BLaER1 treated with 17β-estradiol and CSF1 and Interleukin-3, amounts not matched to agents 10 nM and 100 nM (cell line): Measurements from ENCODE around the gene CUL1.

Experiments
- H3K27ac ChIP-seq, 11 experiments: shearing (Covaris generic); formaldehyde crosslinking; 2 replicates each; pipeline ENCODE4 v1.8.1; 2022
- H3K27me3 ChIP-seq, 11 experiments: shearing (Covaris generic); formaldehyde crosslinking; 2 replicates each; pipeline ENCODE4 v1.8.1; 2022
- H3K36me3 ChIP-seq, 11 experiments: shearing (Covaris generic); formaldehyde crosslinking; 2 replicates each; pipeline ENCODE4 v1.8.1; 2022
- H3K4me1 ChIP-seq, 10 experiments: shearing (Covaris generic); formaldehyde crosslinking; 2 replicates each; pipeline ENCODE4 v1.8.1; 2022
- H3K4me2 ChIP-seq, 11 experiments: shearing (Covaris generic); formaldehyde crosslinking; 2 replicates each; pipeline ENCODE4 v1.8.1; 2022
- H3K4me3 ChIP-seq, 10 experiments: shearing (Covaris generic); formaldehyde crosslinking; 2 replicates each; pipeline ENCODE4 v1.8.1; 2022
- H3K9ac ChIP-seq, 11 experiments: shearing (Covaris generic); formaldehyde crosslinking; 2 replicates each; pipeline ENCODE4 v1.8.1; 2022
- H3K9me3 ChIP-seq, 11 experiments: shearing (Covaris generic); formaldehyde crosslinking; replicated peaks in 1 of 11; 2 replicates each; pipeline ENCODE4 v1.8.1; 2022
- H4K20me1 ChIP-seq, 11 experiments: shearing (Covaris generic); formaldehyde crosslinking; 2 replicates each; pipeline ENCODE4 v1.8.1; 2022
- Cebpa-rat ChIP-seq, 11 experiments: shearing (Covaris generic); IDR thresholded peaks; 2 replicates each; pipeline ENCODE4 v1.8.1; 2022

The CUL1 gene

GRCh38 chr7:148746135-148746534, 47.4 kb downstream of the CUL1 start:
- H3K4me2 ChIP-seq: no peak overlapping the region
- H3K27ac ChIP-seq: no peak overlapping the region
- peaks cover 27 to 48% (median 33%) of the 10 kb centered on the region in 11 experiments for H3K9me3 ChIP-seq
- H3K4me1 ChIP-seq: no peaks in the 10 kb centered on the region
- H3K36me3 ChIP-seq: peaks cover 60 to 96% (median 90%) of the 10 kb centered on the region in 11 experiments
- TF ChIP-seq Cebpa-rat (IDR thresholded peaks at IDR 0.05): no peak
- H3K9ac ChIP-seq: no peak overlapping the region
- no peaks in the 10 kb centered on the region for H3K27me3 ChIP-seq
- H4K20me1 ChIP-seq: peaks cover 0 to 34% (median 13%) of the 10 kb centered on the region in 11 experiments; a peak in 11 of 22 replicates
- no peak overlapping the region for H3K4me3 ChIP-seq

- Histone ChIP-seq H3K36me3 (peaks cover 49 to 94% (median 83%) of the 10 kb centered on the region in 11 experiments), H3K4me3 (no peak overlapping the region), H3K27ac (no peak overlapping the region), H3K27me3 (no peaks in the 10 kb centered on the region), H3K9ac (no peak overlapping the region), H3K4me1 (no peaks in the 10 kb centered on the region), H3K4me2 (no peak overlapping the region), H3K9me3 (peaks cover 16 to 37% (median 22%) of the 10 kb centered on the region in 11 experiments; a peak in 21 of 22 replicates), H4K20me1 (peaks cover 0 to 45% (median 16%) of the 10 kb centered on the region in 11 experiments; a peak in 12 of 22 replicates)
- no peak for TF ChIP-seq Cebpa-rat (IDR thresholded peaks at IDR 0.05)
Measured at GRCh38 chr7:148747274-148747673, 48.6 kb downstream of the CUL1 start.

- Histone ChIP-seq H3K9ac (no peak overlapping the region), H3K27me3 (no peaks in the 10 kb centered on the region), H3K36me3 (peaks cover 55 to 97% (median 83%) of the 10 kb centered on the region in 11 experiments), H3K27ac (no peak overlapping the region), H3K4me2 (no peak overlapping the region), H3K9me3 (peaks cover 0 to 18% (median 0%) of the 10 kb centered on the region in 11 experiments; a peak in 5 of 22 replicates), H4K20me1 (peaks cover 5 to 76% (median 39%) of the 10 kb centered on the region in 11 experiments; a peak in 17 of 22 replicates), H3K4me1 (no peaks in the 10 kb centered on the region), H3K4me3 (no peak overlapping the region)
- no peak for TF ChIP-seq Cebpa-rat (IDR thresholded peaks at IDR 0.05)
Measured at GRCh38 chr7:148750442-148751355, 52.0 kb downstream of the CUL1 start.

GRCh38 chr7:148753224-148753623, 54.5 kb downstream of the CUL1 start:
- H3K9ac ChIP-seq: no peak overlapping the region
- no peak overlapping the region for H3K27ac ChIP-seq
- H3K4me3 ChIP-seq: no peak overlapping the region
- peaks cover 0 to 18% (median 0%) of the 10 kb centered on the region in 11 experiments; a peak in 5 of 22 replicates for H3K9me3 ChIP-seq
- TF ChIP-seq Cebpa-rat (IDR thresholded peaks at IDR 0.05): no peak
- no peaks in the 10 kb centered on the region for H3K4me1 ChIP-seq
- no peaks in the 10 kb centered on the region for H3K27me3 ChIP-seq
- peaks cover 55 to 97% (median 84%) of the 10 kb centered on the region in 11 experiments for H3K36me3 ChIP-seq
- H3K4me2 ChIP-seq: no peak overlapping the region
- peaks cover 5 to 66% (median 32%) of the 10 kb centered on the region in 11 experiments; a peak in 15 of 22 replicates for H4K20me1 ChIP-seq

GRCh38 chr7:148754912-148755311, 56.2 kb downstream of the CUL1 start:
- Histone ChIP-seq H3K9me3 (peaks cover 0 to 9% (median 0%) of the 10 kb centered on the region in 11 experiments; a peak in 5 of 22 replicates), H3K27me3 (no peaks in the 10 kb centered on the region), H3K4me2 (no peak overlapping the region), H3K4me1 (no peaks in the 10 kb centered on the region), H3K4me3 (no peak overlapping the region), H4K20me1 (peaks cover 5 to 61% (median 32%) of the 10 kb centered on the region in 11 experiments; a peak in 16 of 22 replicates), H3K9ac (no peak overlapping the region), H3K36me3 (peaks cover 65 to 97% (median 84%) of the 10 kb centered on the region in 11 experiments), H3K27ac (no peak overlapping the region)
- TF ChIP-seq Cebpa-rat (IDR thresholded peaks at IDR 0.05): no peak

- H3K27me3 ChIP-seq: no peaks in the 10 kb centered on the region
- H4K20me1 ChIP-seq: peaks cover 0 to 14% (median 6%) of the 10 kb centered on the region in 11 experiments; a peak in 5 of 22 replicates
- no peak overlapping the region for H3K4me2 ChIP-seq
- H3K27ac ChIP-seq: no peak overlapping the region
- H3K4me3 ChIP-seq: no peak overlapping the region
- no peak overlapping the region for H3K9ac ChIP-seq
- no peak for TF ChIP-seq Cebpa-rat (IDR thresholded peaks at IDR 0.05)
- H3K9me3 ChIP-seq: no peaks in the 10 kb centered on the region
- no peaks in the 10 kb centered on the region for H3K4me1 ChIP-seq
- peaks cover 86 to 100% (median 96%) of the 10 kb centered on the region in 11 experiments for H3K36me3 ChIP-seq
Measured at GRCh38 chr7:148761499-148762278, 63.0 kb downstream of the CUL1 start.

GRCh38 chr7:148763622-148764021, 64.9 kb downstream of the CUL1 start:
- Histone ChIP-seq H3K27ac (no peak overlapping the region), H3K36me3 (peaks cover 84 to 100% (median 95%) of the 10 kb centered on the region in 11 experiments), H3K9me3 (no peaks in the 10 kb centered on the region), H4K20me1 (peaks cover 0 to 14% (median 3%) of the 10 kb centered on the region in 11 experiments; a peak in 5 of 22 replicates), H3K4me3 (no peak overlapping the region), H3K4me2 (no peak overlapping the region), H3K9ac (no peak overlapping the region), H3K4me1 (no peaks in the 10 kb centered on the region), H3K27me3 (no peaks in the 10 kb centered on the region)
- no peak for TF ChIP-seq Cebpa-rat (IDR thresholded peaks at IDR 0.05)

GRCh38 chr7:148770004-148770403, 71.3 kb downstream of the CUL1 start:
- H3K36me3 ChIP-seq: peaks cover 87 to 100% (median 93%) of the 10 kb centered on the region in 11 experiments
- no peak overlapping the region for H3K27ac ChIP-seq
- H4K20me1 ChIP-seq: peaks cover 15 to 44% (median 32%) of the 10 kb centered on the region in 11 experiments; a peak in 20 of 22 replicates
- no peaks in the 10 kb centered on the region for H3K27me3 ChIP-seq
- H3K4me3 ChIP-seq: no peak overlapping the region
- no peak for TF ChIP-seq Cebpa-rat (IDR thresholded peaks at IDR 0.05)
- H3K4me2 ChIP-seq: no peak overlapping the region
- H3K9ac ChIP-seq: no peak overlapping the region
- no peaks in the 10 kb centered on the region for H3K9me3 ChIP-seq
- peaks cover 16 to 22% (median 19%) of the 10 kb centered on the region in 10 experiments for H3K4me1 ChIP-seq
